Stimulated activated CD4-positive, alpha-beta T cell treated with anti-CD3 and anti-CD28 coated beads, Interleukin-1b, Interleukin-23, amount 100 ng/mL, for 48 hours (primary cell): ENCODE data around the gene DDX20.

Source experiments
- DNase-seq: peaks from one replicate; pipeline ENCODE4 v3.0.0-alpha.2; 2020

DDX20 gene

GRCh38 chr1:111755331-111756123 is at the start of gene DDX20:
Gene DDX20, plus strand, starts transcription at chr1:111755901. Its CDS starts 24 bp downstream, at chr1:111755925.
- peak; percentile 93 for DNase-seq

GRCh38 chr1:111706921-111707320 is 48.8 kb upstream of the DDX20 start:
- no peak for DNase-seq

GRCh38 chr1:111707906-111708305 is 47.8 kb upstream of the DDX20 start:
- no peak for DNase-seq

GRCh38 chr1:111709986-111710385 is 45.7 kb upstream of the DDX20 start:
- DNase-seq = no peak

GRCh38 chr1:111716333-111716732 is 39.4 kb upstream of the DDX20 start:
- no peak for DNase-seq

- DNase-seq = no peak
Measured at GRCh38 chr1:111717450-111717849, 38.3 kb upstream of the DDX20 start.

- no peak for DNase-seq
Measured at GRCh38 chr1:111719135-111719534, 36.6 kb upstream of the DDX20 start.

- DNase-seq = no peak
Measured at GRCh38 chr1:111719674-111720132, 36.0 kb upstream of the DDX20 start.

GRCh38 chr1:111720274-111720976 is 35.3 kb upstream of the DDX20 start:
- no peak for DNase-seq

GRCh38 chr1:111720977-111721786 is 34.5 kb upstream of the DDX20 start:
- no peak for DNase-seq

GRCh38 chr1:111723091-111723806 is 32.5 kb upstream of the DDX20 start:
- no peak for DNase-seq

- DNase-seq = no peak
Measured at GRCh38 chr1:111723871-111724270, 31.8 kb upstream of the DDX20 start.

GRCh38 chr1:111725192-111725591 is 30.5 kb upstream of the DDX20 start:
- DNase-seq = no peak

- DNase-seq = no peak
Measured at GRCh38 chr1:111727056-111727455, 28.6 kb upstream of the DDX20 start.

- DNase-seq = no peak
Measured at GRCh38 chr1:111729271-111729921, 26.3 kb upstream of the DDX20 start.

- no peak for DNase-seq
Measured at GRCh38 chr1:111729946-111730681, 25.6 kb upstream of the DDX20 start.

GRCh38 chr1:111730706-111731105 is 25.0 kb upstream of the DDX20 start:
- no peak for DNase-seq

- no peak for DNase-seq
Measured at GRCh38 chr1:111731956-111732355, 23.7 kb upstream of the DDX20 start.

- no peak for DNase-seq
Measured at GRCh38 chr1:111732718-111733117, 23.0 kb upstream of the DDX20 start.

GRCh38 chr1:111733183-111733991 is 22.3 kb upstream of the DDX20 start:
- DNase-seq = no peak

GRCh38 chr1:111733992-111734341 is 21.7 kb upstream of the DDX20 start:
- no peak for DNase-seq
